ENCODE data around the gene DAZL.
"Not testable (repeated sequence)": the region's sequence is repeated elsewhere in the genome, so short reads cannot be mapped to it uniquely, and the experiment has no call there.

DAZL gene
- total RNA-seq, result 0 to 1.7 (median 0) reads per million in 17 experiments

DNA sequence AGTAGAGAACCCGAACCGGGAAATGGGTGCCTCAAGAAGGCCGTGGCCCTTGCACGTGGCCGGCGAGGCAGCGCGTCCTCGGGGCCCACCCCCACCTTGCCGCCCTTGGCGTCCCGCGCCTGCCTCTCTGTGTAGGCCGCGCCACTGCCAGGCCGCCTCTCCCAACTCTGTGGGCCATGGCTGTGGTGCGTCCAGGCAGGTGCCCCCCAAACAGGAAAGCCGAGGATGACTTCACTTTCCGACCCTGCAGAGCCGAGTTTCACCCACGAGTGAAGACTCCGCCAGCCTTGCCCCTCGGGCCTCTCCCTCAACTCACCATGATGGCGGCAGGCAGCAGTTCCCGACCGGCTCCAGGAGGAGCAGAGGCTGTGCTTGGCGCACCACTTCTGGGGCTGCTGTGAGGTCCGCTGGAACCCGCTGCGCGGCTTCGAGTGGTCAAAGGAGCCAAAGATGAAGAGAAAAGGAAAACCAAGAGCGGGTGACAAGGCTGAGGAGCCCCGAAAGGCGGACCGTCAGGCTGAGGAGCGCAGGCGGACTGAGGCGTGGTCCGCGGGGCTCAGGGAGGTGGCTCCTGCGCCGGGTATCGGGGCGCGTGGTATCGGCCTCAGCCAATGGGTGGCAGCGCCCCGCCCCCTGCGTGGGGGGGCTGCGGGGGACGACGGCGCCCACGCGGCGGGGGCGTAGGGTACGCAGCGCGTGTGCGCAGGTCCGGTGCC lies at the start of gene DAZL:
Gene DAZL (minus strand): TSS at position 537 of the 716 bp plus-strand sequence. CDS start 218 bp downstream, at position 319.
- DNase-seq, result no peak

DNA sequence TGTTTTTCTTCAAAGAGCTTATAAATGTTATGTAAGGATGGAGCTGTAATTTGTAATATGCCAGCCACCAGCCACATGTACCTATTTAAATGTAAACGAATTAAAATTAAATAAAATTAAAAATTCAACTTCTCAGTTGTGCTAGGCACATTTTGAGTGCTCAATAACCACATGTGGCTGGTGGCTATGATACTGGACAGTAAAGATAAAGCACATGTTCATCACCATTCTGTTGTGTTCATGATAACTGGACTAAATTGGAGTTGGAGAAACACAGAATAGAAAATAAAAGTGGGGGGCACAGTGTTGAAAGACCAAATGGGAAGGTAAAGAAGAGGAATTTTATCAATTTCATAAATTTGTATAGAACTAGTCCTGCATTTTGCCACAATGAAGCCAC lies 49.8 kb upstream of the DAZL start:
- no peak for DNase-seq

GRCh38 chr3:16653712-16654111 lies 48.5 kb upstream of the DAZL start:
- no peak for DNase-seq

DNA sequence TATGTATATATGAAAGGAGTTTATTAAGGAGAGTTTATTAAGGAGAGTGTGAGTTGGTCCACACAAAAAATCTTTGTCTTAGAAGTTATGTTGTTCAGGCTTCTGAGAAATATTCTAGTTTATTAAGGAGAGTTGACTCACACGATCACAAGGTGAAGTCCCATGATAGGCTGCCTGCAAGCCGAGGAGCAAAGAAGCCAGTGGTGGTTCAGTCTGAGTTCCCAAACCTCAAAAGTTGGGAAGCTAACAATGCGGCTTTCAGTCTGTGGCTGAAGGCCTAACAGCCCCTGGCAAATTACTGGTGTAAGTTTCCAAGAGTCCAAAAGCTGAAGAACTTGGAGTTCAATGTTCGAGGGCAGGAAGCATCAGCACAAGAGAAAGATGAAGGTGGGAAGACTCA lies 42.4 kb upstream of the DAZL start:
- DNase-seq, result no peak

DNA sequence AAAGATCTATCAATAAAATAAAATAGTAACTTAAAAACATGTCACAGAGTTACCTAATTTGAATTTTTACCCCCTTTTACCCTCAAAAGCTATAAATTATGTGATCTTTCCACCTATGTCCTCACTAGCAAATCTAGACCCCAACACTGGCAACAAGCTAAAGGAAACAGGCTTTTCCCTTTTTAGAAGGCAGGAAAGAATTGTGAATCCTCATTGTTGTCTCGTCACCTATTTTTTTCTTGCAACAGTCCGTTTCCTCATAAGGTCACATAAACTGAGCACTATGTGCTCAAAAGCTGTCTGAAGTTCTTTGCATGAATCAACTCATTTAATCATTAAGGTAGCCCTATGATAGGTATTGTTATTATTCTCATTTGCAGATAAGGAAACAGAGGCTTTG lies 34.6 kb upstream of the DAZL start:
- no peak for DNase-seq

DNA sequence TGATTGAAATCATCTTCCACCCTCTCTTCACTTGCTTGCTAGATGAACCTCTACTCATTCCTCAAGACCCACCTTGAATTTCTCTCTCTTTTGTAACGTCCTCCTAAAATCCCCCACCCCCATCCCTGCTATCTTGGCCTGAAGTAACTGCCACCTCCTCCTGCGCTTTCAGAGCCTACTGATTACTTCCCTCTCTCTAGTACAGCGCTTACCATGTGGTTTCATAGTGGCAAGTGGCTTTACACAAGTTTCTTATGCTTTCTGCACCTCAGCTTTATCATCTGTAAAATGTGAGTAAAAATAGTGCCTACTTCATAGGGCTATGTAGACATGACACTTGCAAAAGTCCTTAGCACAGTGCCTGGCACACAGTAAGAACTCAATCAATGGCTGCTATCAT lies 28.7 kb upstream of the DAZL start:
- no peak for DNase-seq

- peak in 1 of 4 experiments; percentile 16 for DNase-seq
Measured at GRCh38 chr3:16632395-16632794, 27.2 kb upstream of the DAZL start.

GRCh38 chr3:16618721-16619120 lies 13.5 kb upstream of the DAZL start:
- no peak for DNase-seq

DNA sequence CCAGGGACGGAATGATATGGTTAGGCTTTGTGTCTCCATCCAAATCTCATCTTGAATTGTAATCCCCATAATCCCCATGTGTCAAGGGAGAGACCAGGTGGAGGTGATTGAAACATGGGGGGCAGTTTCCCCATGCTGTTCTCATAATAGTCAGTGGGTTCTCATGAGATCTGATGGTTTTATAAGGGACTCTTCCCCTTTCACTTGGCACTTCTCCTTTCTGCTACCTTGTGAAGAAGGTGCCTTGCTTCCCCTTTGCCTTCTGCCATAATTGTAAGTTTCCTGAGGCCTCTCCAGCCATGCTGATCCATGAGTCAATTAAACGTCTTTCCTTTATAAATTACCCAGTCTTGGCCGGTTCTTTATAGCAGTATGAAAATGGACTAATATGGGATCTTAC lies 11.9 kb upstream of the DAZL start:
- not testable (repeated sequence) for DNase-seq

GRCh38 chr3:16616083-16616482 lies 10.9 kb upstream of the DAZL start:
- no peak for DNase-seq

- DNase-seq, result peak in 2 of 4 experiments; percentile 16 to 20
Measured at GRCh38 chr3:16614033-16615031, 9.1 kb upstream of the DAZL start.

GRCh38 chr3:16609927-16610580 lies 4.8 kb upstream of the DAZL start:
- DNase-seq, result no peak

DNA sequence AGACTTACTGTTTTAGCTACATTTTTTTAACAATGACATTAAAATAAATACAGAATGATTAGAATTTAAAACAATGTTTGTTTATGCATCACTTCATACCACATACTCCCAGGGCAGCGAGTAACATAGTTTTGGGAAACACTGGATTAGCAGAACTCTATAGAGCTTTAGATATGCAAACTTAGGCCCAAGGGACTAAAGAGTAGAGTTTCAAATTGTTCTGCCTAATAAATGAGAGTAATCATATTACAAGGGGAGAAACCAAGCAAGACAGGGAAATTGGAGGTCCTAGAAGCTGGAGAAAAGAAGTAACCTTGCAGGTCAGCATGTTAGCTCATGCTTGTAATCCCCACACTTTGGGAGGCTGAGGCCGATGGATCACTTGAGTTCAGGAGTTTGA lies 3.6 kb upstream of the DAZL start:
- DNase-seq, result no peak

DNA sequence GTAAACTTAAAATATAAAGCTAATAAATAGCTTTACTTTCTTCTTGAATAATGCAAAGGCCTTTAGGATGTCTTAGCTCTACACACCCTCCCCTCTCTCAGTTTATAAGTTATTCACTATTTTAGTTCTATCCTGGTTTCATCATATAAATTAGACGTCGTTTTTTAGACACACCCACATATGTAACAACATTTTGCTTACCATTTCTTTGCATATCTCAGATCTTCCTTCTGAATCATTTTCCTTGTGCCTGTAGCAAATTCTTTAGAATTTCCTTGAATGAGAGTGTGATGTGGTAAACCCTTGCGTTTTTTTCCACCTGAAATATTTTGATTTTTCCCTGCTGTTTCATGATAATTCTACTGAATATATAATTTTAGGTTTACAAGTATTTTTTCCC lies 2.5 kb upstream of the DAZL start:
- DNase-seq, result no peak

- DNase-seq, result no peak
Measured at GRCh38 chr3:16606398-16606797, 1.2 kb upstream of the DAZL start.

- DNase-seq, result no peak
Measured at GRCh38 chr3:16605966-16606365, 743 bp upstream of the DAZL start.

DNA sequence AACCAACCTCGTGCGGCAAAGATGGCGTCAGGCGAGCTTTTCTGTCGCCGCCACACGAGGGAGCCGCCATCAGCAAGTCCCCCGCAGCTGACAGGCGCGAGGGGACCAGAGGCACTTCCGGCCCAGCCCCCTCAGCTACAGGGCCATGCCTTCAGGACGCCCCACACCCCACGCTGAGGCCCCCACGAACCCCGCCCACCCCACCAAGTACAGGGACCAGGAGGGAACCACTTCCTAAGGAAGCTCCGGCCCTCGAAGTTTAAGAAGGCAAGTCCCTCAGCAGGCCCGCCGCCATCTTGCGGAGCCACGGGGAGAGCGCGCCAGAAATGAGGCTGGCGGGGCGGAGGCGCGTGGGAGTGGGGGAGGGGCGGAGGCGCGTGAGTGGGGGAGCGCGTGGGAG lies 790 bp downstream of the DAZL start:
- DNase-seq, result no peak

- no peak for DNase-seq
Measured at GRCh38 chr3:16601537-16602005, 3.7 kb downstream of the DAZL start.

GRCh38 chr3:16600780-16601536 lies 4.3 kb downstream of the DAZL start:
- peak; percentile 86 to 95 (median 86) for DNase-seq

- DNase-seq, result no peak
Measured at GRCh38 chr3:16599694-16600093, 5.5 kb downstream of the DAZL start.

- DNase-seq, result no peak
Measured at GRCh38 chr3:16596352-16597032, 8.7 kb downstream of the DAZL start.

GRCh38 chr3:16595778-16596177 lies 9.4 kb downstream of the DAZL start:
- DNase-seq, result no peak
